Liver (tissue), 9 donors: ENCODE measurements around the gene UBIAD1. TPM values are rescaled to one million over a fixed set of nuclear protein-coding genes. Genes with fewer than 3 reads are reported as not detected.

Experiments used
- DNase-seq: peaks from one replicate; pipeline ENCODE4 v3.0.0-alpha.2; 2017; ENCODE audit warnings: low spot score
- H3K27ac ChIP-seq, 2 donors: one replicate each; pipeline ENCODE4 v1.7.0; 2013; ENCODE audit warnings: inconsistent platforms in 2 of 2, low read length in 2 of 2, control low read depth in 1 of 2, low read depth in 1 of 2, mild to moderate bottlenecking in 1 of 2
- H3K27me3 ChIP-seq, 4 donors: one replicate each; pipeline versions ENCODE4 v1.6.1 to v1.7.0; 2013; ENCODE audit warnings: low read length in 3 of 4, inconsistent platforms in 1 of 4, mild to moderate bottlenecking in 1 of 4, moderate library complexity in 1 of 4; ENCODE audit not compliant: control insufficient read depth in 4 of 4, insufficient read depth in 4 of 4
- H3K36me3 ChIP-seq, 4 donors: one replicate each; pipeline versions ENCODE4 v1.6.1 to v1.7.0; 2013; ENCODE audit warnings: low read length in 3 of 4, mild to moderate bottlenecking in 3 of 4, low read depth in 1 of 4, moderate library complexity in 1 of 4; ENCODE audit not compliant: control insufficient read depth in 4 of 4, insufficient read depth in 3 of 4
- H3K4me1 ChIP-seq, 4 donors: one replicate each; pipeline versions ENCODE4 v1.6.1 to v1.7.0; 2013; ENCODE audit warnings: low read length in 3 of 4, mild to moderate bottlenecking in 3 of 4, moderate library complexity in 1 of 4; ENCODE audit not compliant: control insufficient read depth in 4 of 4, insufficient read depth in 4 of 4
- H3K4me3 ChIP-seq, 3 donors: one replicate each; pipeline versions ENCODE4 v1.6.1 to v1.7.0; 2013; ENCODE audit warnings: low read length in 3 of 3, control low read depth in 1 of 3, low read depth in 1 of 3, mild to moderate bottlenecking in 1 of 3
- H3K9ac ChIP-seq, 2 donors: one replicate each; pipeline ENCODE4 v1.7.0; 2013; ENCODE audit warnings: low read length in 2 of 2, mild to moderate bottlenecking in 2 of 2, moderate library complexity in 2 of 2, control low read depth in 1 of 2, low read depth in 1 of 2
- H3K9me3 ChIP-seq, 4 donors: one replicate each; pipeline versions ENCODE4 v1.6.1 to v1.7.0; 2013; ENCODE audit warnings: low read length in 3 of 4; ENCODE audit not compliant: control insufficient read depth in 4 of 4
- EGR1 ChIP-seq, 2 donors: IDR thresholded peaks; 2 replicates each; pipeline ENCODE4 v1.6.1; 2016 to 2018; ENCODE audit warnings: antibody characterized with exemption in 2 of 2, low read depth in 2 of 2
- FOXA1 ChIP-seq: IDR thresholded peaks from 2 replicates; pipeline ENCODE4 v1.6.1; 2016; ENCODE audit warnings: antibody characterized with exemption
- FOXA2 ChIP-seq: IDR thresholded peaks from 2 replicates; pipeline ENCODE4 v1.6.1; 2016; ENCODE audit warnings: antibody characterized with exemption
- GABPA ChIP-seq, 2 donors: IDR thresholded peaks in 1 of 2; conservative IDR thresholded peaks in 1 of 2; 2 replicates each; pipeline ENCODE4 v1.6.1; 2016; ENCODE audit warnings: antibody characterized with exemption in 2 of 2, mild to moderate bottlenecking in 1 of 2, moderate library complexity in 1 of 2
- HNF4A ChIP-seq, 2 donors: conservative IDR thresholded peaks; 2 replicates each; pipeline ENCODE4 v1.6.1; 2016; ENCODE audit warnings: antibody characterized with exemption in 2 of 2, mild to moderate bottlenecking in 2 of 2
- HNF4G ChIP-seq: IDR thresholded peaks from 2 replicates; pipeline ENCODE4 v1.6.1; 2016; ENCODE audit warnings: antibody characterized with exemption
- JUND ChIP-seq, 2 donors: IDR thresholded peaks; 2 replicates each; pipeline ENCODE4 v1.6.1; 2016; ENCODE audit warnings: antibody characterized with exemption in 2 of 2
- NR2F2 ChIP-seq: IDR thresholded peaks from 2 replicates; pipeline ENCODE4 v1.6.1; 2016; ENCODE audit warnings: antibody characterized with exemption
- RAD21 ChIP-seq, 2 donors: IDR thresholded peaks; 2 replicates each; pipeline ENCODE4 v1.6.1; 2016; ENCODE audit warnings: antibody characterized with exemption in 2 of 2, mild to moderate bottlenecking in 2 of 2
- RXRA ChIP-seq, 2 donors: IDR thresholded peaks; 2 replicates each; pipeline ENCODE4 v1.6.1; 2017 to 2018; ENCODE audit warnings: antibody characterized with exemption in 2 of 2, mild to moderate bottlenecking in 1 of 2
- SP1 ChIP-seq: IDR thresholded peaks from 2 replicates; pipeline ENCODE4 v1.6.1; 2018; ENCODE audit warnings: antibody characterized with exemption, mild to moderate bottlenecking
- TAF1 ChIP-seq: conservative IDR thresholded peaks from 2 replicates; pipeline ENCODE4 v1.6.1; 2016; ENCODE audit warnings: antibody characterized with exemption, mild to moderate bottlenecking
- YY1 ChIP-seq: IDR thresholded peaks from 2 replicates; pipeline ENCODE4 v1.6.1; 2016; ENCODE audit warnings: antibody characterized with exemption, mild to moderate bottlenecking
- WGBS: extraction: QIAGEN DNeasy Blood & Tissue Kit; methylation state at CpG from one replicate; pipeline ENCODE4 v1.1.7; 2013; 5-methylcytosine and 5-hydroxymethylcytosine counted together
- polyA plus RNA-seq, 2 donors: library from polyadenylated mRNA; stranded (reverse) in 1 of 2; unstranded in 1 of 2; fragments of 200-250 nt in 1 of 2; fragments of >200 nt in 1 of 2; fragmentation: Nextera tagmentation in 1 of 2; extraction: Ambion mirVana in 1 of 2; gene quantifications; one replicate each; pipeline versions ENCODE4 v1.2.1 to v1.2.3, GENCODE V29; 2013 to 2015
- total RNA-seq, 2 donors: library from RNA; depleted of rRNA; stranded (reverse); fragments of >200 nt; gene quantifications; one replicate each; pipeline ENCODE4 v1.2.3, GENCODE V29; 2014
- TF ChIP-seq, protein P1 (sequence below): IDR thresholded peaks from 2 replicates; pipeline ENCODE4 v1.6.1; 2016; ENCODE audit warnings: antibody characterized with exemption, mild to moderate bottlenecking
- TF ChIP-seq, protein P2 (sequence below): IDR thresholded peaks from 2 replicates; pipeline ENCODE4 v1.6.1; 2016; ENCODE audit warnings: antibody characterized with exemption
- TF ChIP-seq, protein P3 (sequence below): IDR thresholded peaks from 2 replicates; pipeline ENCODE4 v1.6.1; 2016; ENCODE audit warnings: antibody characterized with exemption
- TF ChIP-seq, protein P4 (sequence below): fragments of 150-350 bp; IDR thresholded peaks from 2 replicates; pipeline ENCODE4 v1.5.1; 2017; ENCODE audit warnings: improper control_type of control experiment, low read depth, low read length; ENCODE audit not compliant: missing input control
- TF ChIP-seq, protein P5 (sequence below): IDR thresholded peaks from 2 replicates; pipeline ENCODE4 v1.6.1; 2016; ENCODE audit warnings: antibody characterized with exemption
- donor health status: healthy.
- donor health status: healthy.
- donor health status: healthy.
- donor health status: healthy.
- donor health status: healthy.

UBIAD1 gene
- total and polyA plus RNA-seq, 4 donors, result 5.4 to 10.2 (median 8.9) TPM

DNA sequence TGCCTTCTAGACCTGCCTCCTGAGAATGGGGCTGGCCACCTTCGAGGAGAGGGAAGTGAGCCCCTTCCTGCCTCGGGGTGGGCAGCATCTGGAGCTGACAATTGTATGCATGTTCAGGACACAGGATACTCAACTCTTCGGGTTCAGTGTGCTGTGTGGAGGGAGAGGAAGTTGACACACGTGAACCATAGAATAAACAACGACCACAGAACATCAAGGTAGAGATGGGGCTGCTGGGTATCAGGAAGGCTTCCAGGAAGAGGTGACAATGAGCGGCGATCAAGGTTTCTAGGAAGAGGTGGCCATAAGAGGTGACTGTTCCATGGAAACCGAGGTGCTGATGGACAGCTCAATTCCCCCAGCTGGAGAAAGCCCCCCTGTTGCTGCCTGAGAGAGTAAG is 22.0 kb downstream of the UBIAD1 start:
- H3K4me3 ChIP-seq, result no peak overlapping the region
- no peaks in the 10 kb centered on the region for H3K27me3 ChIP-seq
- no peak overlapping the region for H3K9ac ChIP-seq
- DNase-seq, result no peak
- TF ChIP-seq FOXA1, result no peak
- TF ChIP-seq SP1, result no peak
- no peak for TF ChIP-seq FOXA2
- no peak for TF ChIP-seq EGR1 (IDR thresholded peaks at IDR 0.05; ENCODE audit: low read depth in 2 of 2)
- TF ChIP-seq HNF4A (conservative IDR thresholded peaks at IDR 0.05), result no peak
- TF ChIP-seq, protein P1, sequence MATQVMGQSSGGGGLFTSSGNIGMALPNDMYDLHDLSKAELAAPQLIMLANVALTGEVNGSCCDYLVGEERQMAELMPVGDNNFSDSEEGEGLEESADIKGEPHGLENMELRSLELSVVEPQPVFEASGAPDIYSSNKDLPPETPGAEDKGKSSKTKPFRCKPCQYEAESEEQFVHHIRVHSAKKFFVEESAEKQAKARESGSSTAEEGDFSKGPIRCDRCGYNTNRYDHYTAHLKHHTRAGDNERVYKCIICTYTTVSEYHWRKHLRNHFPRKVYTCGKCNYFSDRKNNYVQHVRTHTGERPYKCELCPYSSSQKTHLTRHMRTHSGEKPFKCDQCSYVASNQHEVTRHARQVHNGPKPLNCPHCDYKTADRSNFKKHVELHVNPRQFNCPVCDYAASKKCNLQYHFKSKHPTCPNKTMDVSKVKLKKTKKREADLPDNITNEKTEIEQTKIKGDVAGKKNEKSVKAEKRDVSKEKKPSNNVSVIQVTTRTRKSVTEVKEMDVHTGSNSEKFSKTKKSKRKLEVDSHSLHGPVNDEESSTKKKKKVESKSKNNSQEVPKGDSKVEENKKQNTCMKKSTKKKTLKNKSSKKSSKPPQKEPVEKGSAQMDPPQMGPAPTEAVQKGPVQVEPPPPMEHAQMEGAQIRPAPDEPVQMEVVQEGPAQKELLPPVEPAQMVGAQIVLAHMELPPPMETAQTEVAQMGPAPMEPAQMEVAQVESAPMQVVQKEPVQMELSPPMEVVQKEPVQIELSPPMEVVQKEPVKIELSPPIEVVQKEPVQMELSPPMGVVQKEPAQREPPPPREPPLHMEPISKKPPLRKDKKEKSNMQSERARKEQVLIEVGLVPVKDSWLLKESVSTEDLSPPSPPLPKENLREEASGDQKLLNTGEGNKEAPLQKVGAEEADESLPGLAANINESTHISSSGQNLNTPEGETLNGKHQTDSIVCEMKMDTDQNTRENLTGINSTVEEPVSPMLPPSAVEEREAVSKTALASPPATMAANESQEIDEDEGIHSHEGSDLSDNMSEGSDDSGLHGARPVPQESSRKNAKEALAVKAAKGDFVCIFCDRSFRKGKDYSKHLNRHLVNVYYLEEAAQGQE, result no peak
- TF ChIP-seq TAF1, result no peak
- no peak for TF ChIP-seq JUND (IDR thresholded peaks at IDR 0.05)
- TF ChIP-seq, protein P2, sequence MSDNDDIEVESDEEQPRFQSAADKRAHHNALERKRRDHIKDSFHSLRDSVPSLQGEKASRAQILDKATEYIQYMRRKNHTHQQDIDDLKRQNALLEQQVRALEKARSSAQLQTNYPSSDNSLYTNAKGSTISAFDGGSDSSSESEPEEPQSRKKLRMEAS, result no peak
- peaks cover 5 to 11% (median 8%) of the 10 kb centered on the region in 4 donors for H3K36me3 ChIP-seq
- H3K27ac ChIP-seq, result no peak overlapping the region
- 81% methylated on average over 8 of the region's 8 CpGs for WGBS
- H3K4me1 ChIP-seq, result peaks cover 0 to 8% (median 1%) of the 10 kb centered on the region in 4 donors
- H3K9me3 ChIP-seq, result no peaks in the 10 kb centered on the region

DNA sequence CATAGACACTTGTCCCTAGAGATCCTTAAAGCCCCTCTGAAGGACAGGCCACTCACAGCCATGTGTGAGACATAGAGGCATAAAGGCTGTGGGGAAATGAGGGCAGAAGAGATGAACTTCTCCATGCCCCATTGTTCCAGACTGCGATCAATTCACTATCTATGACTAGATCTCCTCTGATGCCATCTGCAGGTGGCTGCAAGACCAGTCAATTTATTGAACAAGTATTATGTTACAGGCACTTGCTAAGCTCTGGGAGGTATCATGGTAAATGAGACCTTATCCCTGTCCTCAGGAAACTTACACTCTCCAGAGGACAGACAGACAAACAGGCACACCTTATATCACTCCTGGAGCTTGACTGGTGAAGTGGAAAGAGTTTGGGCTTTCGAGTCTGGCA is 22.9 kb downstream of the UBIAD1 start:
- Histone ChIP-seq H3K27me3 (no peaks in the 10 kb centered on the region), H3K4me1 (peaks cover 0 to 8% (median 1%) of the 10 kb centered on the region in 4 donors), H3K27ac (no peak overlapping the region), H3K4me3 (no peak overlapping the region), H3K36me3 (peaks cover 5 to 11% (median 6%) of the 10 kb centered on the region in 4 donors), H3K9ac (no peak overlapping the region), H3K9me3 (no peaks in the 10 kb centered on the region)
- WGBS, result 98% methylated on average over 2 of the region's 2 CpGs
- TF ChIP-seq YY1 (no peak), RXRA (IDR thresholded peaks at IDR 0.05) (no peak), SP1 (no peak), HNF4G (no peak), NR2F2 (no peak), TAF1 (no peak), RAD21 (IDR thresholded peaks at IDR 0.05) (no peak), GABPA (IDR thresholded peaks at IDR 0.05 in 1 of 2, conservative IDR thresholded peaks at IDR 0.05 in 1 of 2) (no peak), HNF4A (conservative IDR thresholded peaks at IDR 0.05) (no peak), FOXA1 (no peak), JUND (IDR thresholded peaks at IDR 0.05) (no peak), FOXA2 (no peak), EGR1 (IDR thresholded peaks at IDR 0.05; ENCODE audit: low read depth in 2 of 2) (no peak)
- TF ChIP-seq, protein P3, sequence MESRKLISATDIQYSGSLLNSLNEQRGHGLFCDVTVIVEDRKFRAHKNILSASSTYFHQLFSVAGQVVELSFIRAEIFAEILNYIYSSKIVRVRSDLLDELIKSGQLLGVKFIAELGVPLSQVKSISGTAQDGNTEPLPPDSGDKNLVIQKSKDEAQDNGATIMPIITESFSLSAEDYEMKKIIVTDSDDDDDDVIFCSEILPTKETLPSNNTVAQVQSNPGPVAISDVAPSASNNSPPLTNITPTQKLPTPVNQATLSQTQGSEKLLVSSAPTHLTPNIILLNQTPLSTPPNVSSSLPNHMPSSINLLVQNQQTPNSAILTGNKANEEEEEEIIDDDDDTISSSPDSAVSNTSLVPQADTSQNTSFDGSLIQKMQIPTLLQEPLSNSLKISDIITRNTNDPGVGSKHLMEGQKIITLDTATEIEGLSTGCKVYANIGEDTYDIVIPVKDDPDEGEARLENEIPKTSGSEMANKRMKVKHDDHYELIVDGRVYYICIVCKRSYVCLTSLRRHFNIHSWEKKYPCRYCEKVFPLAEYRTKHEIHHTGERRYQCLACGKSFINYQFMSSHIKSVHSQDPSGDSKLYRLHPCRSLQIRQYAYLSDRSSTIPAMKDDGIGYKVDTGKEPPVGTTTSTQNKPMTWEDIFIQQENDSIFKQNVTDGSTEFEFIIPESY, result no peak
- TF ChIP-seq, protein P4, sequence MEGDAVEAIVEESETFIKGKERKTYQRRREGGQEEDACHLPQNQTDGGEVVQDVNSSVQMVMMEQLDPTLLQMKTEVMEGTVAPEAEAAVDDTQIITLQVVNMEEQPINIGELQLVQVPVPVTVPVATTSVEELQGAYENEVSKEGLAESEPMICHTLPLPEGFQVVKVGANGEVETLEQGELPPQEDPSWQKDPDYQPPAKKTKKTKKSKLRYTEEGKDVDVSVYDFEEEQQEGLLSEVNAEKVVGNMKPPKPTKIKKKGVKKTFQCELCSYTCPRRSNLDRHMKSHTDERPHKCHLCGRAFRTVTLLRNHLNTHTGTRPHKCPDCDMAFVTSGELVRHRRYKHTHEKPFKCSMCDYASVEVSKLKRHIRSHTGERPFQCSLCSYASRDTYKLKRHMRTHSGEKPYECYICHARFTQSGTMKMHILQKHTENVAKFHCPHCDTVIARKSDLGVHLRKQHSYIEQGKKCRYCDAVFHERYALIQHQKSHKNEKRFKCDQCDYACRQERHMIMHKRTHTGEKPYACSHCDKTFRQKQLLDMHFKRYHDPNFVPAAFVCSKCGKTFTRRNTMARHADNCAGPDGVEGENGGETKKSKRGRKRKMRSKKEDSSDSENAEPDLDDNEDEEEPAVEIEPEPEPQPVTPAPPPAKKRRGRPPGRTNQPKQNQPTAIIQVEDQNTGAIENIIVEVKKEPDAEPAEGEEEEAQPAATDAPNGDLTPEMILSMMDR, result no peak
- TF ChIP-seq, protein P5, sequence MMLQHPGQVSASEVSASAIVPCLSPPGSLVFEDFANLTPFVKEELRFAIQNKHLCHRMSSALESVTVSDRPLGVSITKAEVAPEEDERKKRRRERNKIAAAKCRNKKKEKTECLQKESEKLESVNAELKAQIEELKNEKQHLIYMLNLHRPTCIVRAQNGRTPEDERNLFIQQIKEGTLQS, result no peak
- TF ChIP-seq, protein P1, result no peak
- TF ChIP-seq, protein P2, result no peak
- DNase-seq, result no peak
